Gastroesophageal sphincter (tissue), 3 donors: ENCODE data around the gene SSBP2.

Source experiments
- POLR2A ChIP-seq, 2 donors: fragments of 450-650 bp; IDR thresholded peaks; one replicate each; pipeline ENCODE4 v1.6.1; 2017; ENCODE audit warnings: antibody characterized with exemption in 2 of 2, mild to moderate bottlenecking in 2 of 2, moderate library complexity in 1 of 2
- POLR2AphosphoS5 ChIP-seq: sonication (generic); formaldehyde crosslinking; IDR thresholded peaks from one replicate; pipeline ENCODE4 v1.6.1; 2017; ENCODE audit warnings: antibody characterized with exemption
- TF ChIP-seq, protein P1 (sequence below), 4 experiments: fragments of 200-600 bp in 2 of 4; fragments of 450-650 bp in 2 of 4; sonication (generic) in 1 of 4; IDR thresholded peaks; one replicate each; pipeline ENCODE4 v1.5.1; 2017 to 2019; ENCODE audit warnings: antibody characterized with exemption in 4 of 4, mild to moderate bottlenecking in 2 of 4, moderate library complexity in 2 of 4

DNA sequence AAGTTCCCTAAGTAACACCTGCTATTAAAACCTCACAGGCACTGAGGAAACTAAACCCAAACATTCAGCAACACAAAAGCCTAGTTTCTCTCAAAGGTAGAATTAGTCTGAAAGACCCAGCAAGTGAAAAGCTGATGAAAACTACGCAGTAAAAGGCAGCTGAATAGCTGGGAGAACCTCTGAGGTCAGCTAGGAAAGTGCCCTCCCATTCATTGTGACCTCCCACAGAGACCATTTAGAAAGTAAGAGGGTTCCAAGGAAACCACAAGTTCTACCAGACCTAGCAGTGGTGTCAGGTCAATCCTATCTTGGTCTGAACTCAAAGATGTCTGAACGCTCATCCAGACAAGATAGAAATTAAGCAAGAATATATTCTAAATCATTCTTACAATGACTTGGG lies 144.7 kb downstream of the SSBP2 start:
- TF ChIP-seq, protein P1, sequence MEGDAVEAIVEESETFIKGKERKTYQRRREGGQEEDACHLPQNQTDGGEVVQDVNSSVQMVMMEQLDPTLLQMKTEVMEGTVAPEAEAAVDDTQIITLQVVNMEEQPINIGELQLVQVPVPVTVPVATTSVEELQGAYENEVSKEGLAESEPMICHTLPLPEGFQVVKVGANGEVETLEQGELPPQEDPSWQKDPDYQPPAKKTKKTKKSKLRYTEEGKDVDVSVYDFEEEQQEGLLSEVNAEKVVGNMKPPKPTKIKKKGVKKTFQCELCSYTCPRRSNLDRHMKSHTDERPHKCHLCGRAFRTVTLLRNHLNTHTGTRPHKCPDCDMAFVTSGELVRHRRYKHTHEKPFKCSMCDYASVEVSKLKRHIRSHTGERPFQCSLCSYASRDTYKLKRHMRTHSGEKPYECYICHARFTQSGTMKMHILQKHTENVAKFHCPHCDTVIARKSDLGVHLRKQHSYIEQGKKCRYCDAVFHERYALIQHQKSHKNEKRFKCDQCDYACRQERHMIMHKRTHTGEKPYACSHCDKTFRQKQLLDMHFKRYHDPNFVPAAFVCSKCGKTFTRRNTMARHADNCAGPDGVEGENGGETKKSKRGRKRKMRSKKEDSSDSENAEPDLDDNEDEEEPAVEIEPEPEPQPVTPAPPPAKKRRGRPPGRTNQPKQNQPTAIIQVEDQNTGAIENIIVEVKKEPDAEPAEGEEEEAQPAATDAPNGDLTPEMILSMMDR (IDR thresholded peaks at IDR 0.05), result no peak
- TF ChIP-seq POLR2AphosphoS5, result no peak
- no peak for TF ChIP-seq POLR2A (IDR thresholded peaks at IDR 0.05)
